ENCODE measurements around the gene SRRM4. TPM values are rescaled to one million over a fixed set of nuclear protein-coding genes. Genes with fewer than 3 reads are reported as not detected.

The SRRM4 gene
- total and polyA plus RNA-seq, 3 donors from 2014 or later: 0.37 to 1.4 (median 0.79) TPM

- TF ChIP-seq CTCF (IDR thresholded peaks at IDR 0.05): no peak
- TF ChIP-seq POLR2A (IDR thresholded peaks at IDR 0.05): no peak
- no peaks in the 10 kb centered on the region for H3K27me3 ChIP-seq
- intact Hi-C loops (cut with DNase I; ENCODE audit: low total_unique reads): no loop called here
- H3K4me3 ChIP-seq: no peak overlapping the region
- no peaks in the 10 kb centered on the region for H3K4me1 ChIP-seq
- no peak overlapping the region for H3K27ac ChIP-seq
- no peak for DNase-seq
- H3K36me3 ChIP-seq (ENCODE audit: low read depth, missing control alignments): no peaks in the 10 kb centered on the region
- no peaks in the 10 kb centered on the region for H3K9me3 ChIP-seq
Measured at GRCh38 chr12:119050663-119051062, 69.3 kb downstream of the SRRM4 start.

GRCh38 chr12:119051474-119051873 lies 70.1 kb downstream of the SRRM4 start:
- Histone ChIP-seq H3K27ac (no peak overlapping the region), H3K4me3 (no peak overlapping the region), H3K27me3 (no peaks in the 10 kb centered on the region), H3K4me1 (no peaks in the 10 kb centered on the region), H3K9me3 (no peaks in the 10 kb centered on the region), H3K36me3 (ENCODE audit: low read depth, missing control alignments) (no peaks in the 10 kb centered on the region)
- intact Hi-C loops (cut with DNase I; ENCODE audit: low total_unique reads): no loop called here
- no peak for TF ChIP-seq CTCF (IDR thresholded peaks at IDR 0.05)
- TF ChIP-seq POLR2A (IDR thresholded peaks at IDR 0.05): no peak
- 78 to 82% methylated on average over 4 of the region's 4 CpGs for WGBS, 2 donors
- DNase-seq: no peak

GRCh38 chr12:119052001-119052400 lies 70.7 kb downstream of the SRRM4 start:
- WGBS, 2 donors: 71 to 74% methylated on average over 5 of the region's 5 CpGs
- intact Hi-C loops (cut with DNase I; ENCODE audit: low total_unique reads): no loop called here
- H3K27ac ChIP-seq: no peak overlapping the region

GRCh38 chr12:119055977-119056376 lies 74.6 kb downstream of the SRRM4 start:
- WGBS, 2 donors: 65 to 69% methylated on average over 3 of the region's 3 CpGs
- Histone ChIP-seq H3K27me3 (no peaks in the 10 kb centered on the region), H3K4me1 (no peaks in the 10 kb centered on the region), H3K9me3 (no peaks in the 10 kb centered on the region), H3K36me3 (ENCODE audit: low read depth, missing control alignments) (no peaks in the 10 kb centered on the region), H3K27ac (no peak overlapping the region), H3K4me3 (no peak overlapping the region)
- TF ChIP-seq POLR2A (IDR thresholded peaks at IDR 0.05) (no peak), CTCF (IDR thresholded peaks at IDR 0.05) (no peak)
- no peak for DNase-seq
- intact Hi-C loops (cut with DNase I; ENCODE audit: low total_unique reads): no loop called here

More at GRCh38 chr12:119052001-119052400, 70.7 kb downstream of the SRRM4 start:
- H3K27me3 ChIP-seq: no peaks in the 10 kb centered on the region
- no peak for TF ChIP-seq CTCF (IDR thresholded peaks at IDR 0.05)
- no peak for TF ChIP-seq POLR2A (IDR thresholded peaks at IDR 0.05)
- DNase-seq: no peak
- no peaks in the 10 kb centered on the region for H3K9me3 ChIP-seq
- no peaks in the 10 kb centered on the region for H3K36me3 ChIP-seq (ENCODE audit: low read depth, missing control alignments)
- H3K4me1 ChIP-seq: no peaks in the 10 kb centered on the region
- no peak overlapping the region for H3K4me3 ChIP-seq

Measured in testis (tissue), 3 donors.